Activated effector memory CD4-positive, alpha-beta T cell treated with anti-CD3 and anti-CD28 coated beads, Interleukin-2, amount 50 U/mL, for 16 hours (primary cell): Measurements from ENCODE around the gene ZNF705A.
"Not testable (repeated sequence)": the region's sequence is repeated elsewhere in the genome, so short reads cannot be mapped to it uniquely, and the experiment has no call there.

Experiments
- DNase-seq: peaks from one replicate; pipeline ENCODE4 v3.0.0-alpha.2; 2020

ZNF705A gene

GRCh38 chr12:8188088-8188487 lies 31.3 kb downstream of the ZNF705A start:
- not testable (repeated sequence) for DNase-seq

- not testable (repeated sequence) for DNase-seq
Measured at GRCh38 chr12:8197685-8198308, 41.0 kb downstream of the ZNF705A start.

GRCh38 chr12:8218711-8219382 lies 62.0 kb downstream of the ZNF705A start:
- DNase-seq: not testable (repeated sequence)

GRCh38 chr12:8221375-8221774 lies 64.6 kb downstream of the ZNF705A start:
- DNase-seq: not testable (repeated sequence)

GRCh38 chr12:8221844-8222243 lies 65.0 kb downstream of the ZNF705A start:
- DNase-seq: not testable (repeated sequence)

GRCh38 chr12:8222303-8222702 lies 65.5 kb downstream of the ZNF705A start:
- not testable (repeated sequence) for DNase-seq

GRCh38 chr12:8223646-8224045 lies 66.8 kb downstream of the ZNF705A start:
- DNase-seq: not testable (repeated sequence)

- DNase-seq: not testable (repeated sequence)
Measured at GRCh38 chr12:8224782-8225181, 68.0 kb downstream of the ZNF705A start.

- no peak for DNase-seq
Measured at GRCh38 chr12:8226355-8226754, 69.5 kb downstream of the ZNF705A start.

GRCh38 chr12:8226992-8227731 lies 70.3 kb downstream of the ZNF705A start, which contains the start of gene FAM90A1:
FAM90A1 (minus strand) TSS chr12:8227618; CDS start chr12:8224832, 2,786 bp downstream.
- not testable (repeated sequence) for DNase-seq

GRCh38 chr12:8227732-8228077 lies 70.9 kb downstream of the ZNF705A start:
- not testable (repeated sequence) for DNase-seq

GRCh38 chr12:8228607-8229006 lies 71.8 kb downstream of the ZNF705A start:
- DNase-seq: not testable (repeated sequence)

- DNase-seq: not testable (repeated sequence)
Measured at GRCh38 chr12:8229486-8229885, 72.7 kb downstream of the ZNF705A start.
